Measurements from ENCODE around the gene P2RX7.

DNA sequence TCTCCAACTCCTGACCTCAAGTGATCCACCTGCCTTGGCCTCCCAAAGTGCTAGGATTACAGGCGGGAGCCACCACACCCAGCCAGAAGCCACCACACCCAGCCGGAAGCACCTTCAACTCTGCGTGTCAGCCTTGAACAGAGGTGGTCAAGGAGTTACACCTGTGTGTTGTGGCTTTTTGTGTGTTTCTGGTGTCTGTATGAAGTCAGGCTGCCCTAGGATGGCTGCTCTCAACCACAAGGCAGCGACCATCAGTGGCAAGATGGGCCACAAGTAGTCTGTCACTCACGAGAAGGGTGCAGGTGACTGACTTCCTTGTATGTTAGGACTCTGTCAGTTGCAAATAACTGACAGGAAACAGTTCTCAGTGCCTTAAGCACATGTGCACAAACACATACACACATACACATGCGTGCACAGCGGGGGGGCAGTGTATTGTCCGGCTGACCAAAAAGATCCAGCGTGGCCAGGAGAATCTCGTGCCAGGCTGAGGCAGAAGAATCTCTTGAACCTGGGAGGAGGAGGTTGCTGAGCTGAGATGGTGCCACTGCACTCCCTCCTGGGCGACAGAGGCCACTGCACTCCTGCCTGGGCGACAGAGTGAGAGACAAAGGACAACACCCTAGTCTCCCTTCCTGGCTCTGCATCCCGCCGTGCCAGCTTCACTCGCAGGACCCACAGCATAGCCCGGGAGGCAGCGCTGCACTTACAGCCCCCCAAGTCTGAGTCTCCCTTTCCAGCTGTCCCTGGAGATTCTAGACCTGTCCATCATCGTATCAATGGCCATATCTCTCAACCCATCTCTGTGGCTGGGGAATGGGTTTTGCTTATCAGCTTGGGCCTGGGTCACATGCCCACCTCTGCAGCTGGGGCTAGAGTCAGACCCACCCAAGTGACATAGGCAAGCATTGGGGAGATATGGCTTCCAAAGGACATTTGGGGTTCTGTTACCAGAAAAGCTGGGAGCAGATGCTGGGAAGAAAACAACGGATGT is 90.9 kb downstream of the P2RX7 start:
- TF ChIP-seq, protein P1, sequence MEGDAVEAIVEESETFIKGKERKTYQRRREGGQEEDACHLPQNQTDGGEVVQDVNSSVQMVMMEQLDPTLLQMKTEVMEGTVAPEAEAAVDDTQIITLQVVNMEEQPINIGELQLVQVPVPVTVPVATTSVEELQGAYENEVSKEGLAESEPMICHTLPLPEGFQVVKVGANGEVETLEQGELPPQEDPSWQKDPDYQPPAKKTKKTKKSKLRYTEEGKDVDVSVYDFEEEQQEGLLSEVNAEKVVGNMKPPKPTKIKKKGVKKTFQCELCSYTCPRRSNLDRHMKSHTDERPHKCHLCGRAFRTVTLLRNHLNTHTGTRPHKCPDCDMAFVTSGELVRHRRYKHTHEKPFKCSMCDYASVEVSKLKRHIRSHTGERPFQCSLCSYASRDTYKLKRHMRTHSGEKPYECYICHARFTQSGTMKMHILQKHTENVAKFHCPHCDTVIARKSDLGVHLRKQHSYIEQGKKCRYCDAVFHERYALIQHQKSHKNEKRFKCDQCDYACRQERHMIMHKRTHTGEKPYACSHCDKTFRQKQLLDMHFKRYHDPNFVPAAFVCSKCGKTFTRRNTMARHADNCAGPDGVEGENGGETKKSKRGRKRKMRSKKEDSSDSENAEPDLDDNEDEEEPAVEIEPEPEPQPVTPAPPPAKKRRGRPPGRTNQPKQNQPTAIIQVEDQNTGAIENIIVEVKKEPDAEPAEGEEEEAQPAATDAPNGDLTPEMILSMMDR (IDR thresholded peaks at IDR 0.05; ENCODE audit: poor library complexity): peak; percentile 20
- no peak for TF ChIP-seq EZH2 (IDR thresholded peaks at IDR 0.05; ENCODE audit: borderline replicate concordance)
